GM21723 (cell line): ENCODE results near the gene PAK1IP1.
A peak's percentile ranks its signal among the peaks of the same experiment; 100 is the strongest.
"Not testable (repeated sequence)": the region's sequence is repeated elsewhere in the genome, so short reads cannot be mapped to it uniquely, and the experiment has no call there.

Experiments used
- ATAC-seq: cut with Tn5 transposase; IDR thresholded peaks from one replicate; pipeline ENCODE4 v1.9.1; 2021; ENCODE audit warnings: mild to moderate bottlenecking, moderate library complexity; ENCODE audit not compliant: unreplicated experiment

Gene PAK1IP1

DNA sequence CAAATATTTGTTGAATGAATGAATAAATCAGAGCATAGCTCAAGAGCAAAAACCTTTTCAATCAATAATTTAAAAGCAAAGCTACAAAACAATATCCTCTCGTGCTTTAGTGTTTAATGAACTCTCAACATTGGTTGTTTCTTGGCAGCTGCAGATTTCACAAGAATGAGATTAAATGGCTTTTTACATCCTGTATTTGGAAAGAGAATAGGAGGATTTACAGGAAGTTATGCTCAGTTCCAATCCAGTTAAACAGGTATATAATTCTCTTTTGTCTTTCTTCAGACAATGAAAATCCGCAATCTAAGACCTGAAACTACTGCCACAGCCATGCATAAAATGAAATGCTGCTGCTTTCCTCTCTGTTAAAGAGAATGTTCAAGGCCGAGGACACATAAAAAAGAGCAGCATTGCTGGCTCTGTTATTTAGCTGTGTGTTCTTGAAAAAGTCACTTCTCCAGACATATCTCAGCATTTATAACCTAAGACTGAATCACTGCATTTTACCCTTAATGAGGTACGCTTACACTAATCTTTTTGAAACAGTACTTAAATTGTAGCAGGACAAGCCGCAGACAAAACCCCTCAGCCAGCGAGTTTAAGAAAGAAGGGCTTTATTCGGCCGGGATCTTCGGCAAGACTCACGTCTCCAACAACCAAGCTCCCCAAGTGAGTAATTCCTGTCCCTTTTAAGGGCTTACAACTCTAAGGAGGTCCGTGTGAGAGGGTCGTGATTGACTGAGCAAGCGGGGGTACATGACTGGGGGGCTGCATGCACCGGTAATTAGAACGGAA, 3.9 kb upstream of the PAK1IP1 start:
- ATAC-seq = no peak

DNA sequence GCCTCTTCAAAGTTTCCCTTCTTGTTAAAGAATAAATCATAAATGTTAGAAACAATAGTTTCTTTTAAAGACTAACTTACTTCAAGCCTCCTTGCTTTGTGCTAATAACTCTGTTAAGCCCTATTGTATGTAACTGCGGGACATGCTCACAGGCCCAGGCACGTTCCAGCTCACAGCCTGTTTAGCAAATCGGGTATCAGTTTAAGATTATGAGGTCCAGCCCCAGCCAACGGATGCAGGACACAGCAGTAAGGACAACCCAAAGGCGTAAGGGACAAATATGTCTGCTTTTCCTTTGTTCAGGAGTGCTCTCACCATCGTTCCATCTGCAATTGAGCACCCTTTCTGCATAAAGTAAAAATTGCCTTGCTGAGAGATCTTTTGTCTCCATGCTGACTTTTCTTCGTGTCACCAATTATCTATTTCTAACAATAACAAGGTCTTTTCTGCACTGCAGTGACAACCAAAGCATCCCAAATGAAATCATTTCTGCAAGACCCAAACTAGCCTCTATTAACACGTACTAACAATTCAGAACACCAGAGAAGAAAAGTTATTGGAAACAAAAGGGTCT, 1.7 kb upstream of the PAK1IP1 start:
- no peak for ATAC-seq

DNA sequence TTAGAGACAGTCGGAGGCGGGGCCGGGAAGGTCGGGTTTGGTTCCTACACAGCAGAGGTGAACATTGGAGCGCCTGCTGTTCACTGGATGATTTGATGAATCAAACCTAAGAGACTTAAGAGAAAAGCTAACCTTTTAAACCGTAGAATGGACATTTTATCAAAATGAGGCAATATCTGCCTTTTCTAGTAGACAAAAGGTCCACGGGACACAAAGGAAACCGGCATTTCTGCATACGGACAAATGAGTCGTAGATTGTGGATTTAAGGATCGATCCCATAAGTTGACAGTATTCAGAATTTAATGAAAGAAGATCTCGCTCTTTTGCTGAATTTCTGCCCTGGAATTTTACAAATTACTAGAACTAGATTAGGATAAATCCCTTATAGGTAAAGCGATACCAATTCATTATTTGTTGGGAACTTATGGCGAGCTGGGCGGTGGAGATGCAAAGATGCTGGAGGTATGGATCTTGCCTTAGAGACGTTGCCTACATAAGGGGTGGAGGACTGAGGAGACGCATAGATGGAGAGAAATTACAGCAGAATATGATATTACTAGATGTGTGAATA, 400 bp downstream of the PAK1IP1 start:
- ATAC-seq = no peak

DNA sequence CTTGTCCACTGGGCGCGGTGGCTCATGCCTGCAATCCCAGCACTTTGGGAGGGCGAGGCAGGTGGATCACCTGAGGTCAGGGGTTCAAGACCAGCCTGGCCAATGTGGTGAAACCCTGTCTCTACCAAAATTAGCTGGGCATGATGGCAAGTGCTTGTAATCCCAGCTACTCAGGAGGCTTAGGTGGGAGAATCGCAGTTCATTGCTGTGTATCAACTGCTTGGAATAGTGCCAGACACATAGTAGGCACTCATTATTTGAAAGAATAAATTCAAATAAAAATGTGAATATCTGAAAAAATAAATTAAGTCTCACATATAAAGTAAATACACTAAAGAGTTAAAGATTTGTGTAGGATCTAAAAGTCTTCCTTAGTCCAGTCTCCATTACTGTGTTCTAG, 1.9 kb downstream of the PAK1IP1 start:
- ATAC-seq = no peak

DNA sequence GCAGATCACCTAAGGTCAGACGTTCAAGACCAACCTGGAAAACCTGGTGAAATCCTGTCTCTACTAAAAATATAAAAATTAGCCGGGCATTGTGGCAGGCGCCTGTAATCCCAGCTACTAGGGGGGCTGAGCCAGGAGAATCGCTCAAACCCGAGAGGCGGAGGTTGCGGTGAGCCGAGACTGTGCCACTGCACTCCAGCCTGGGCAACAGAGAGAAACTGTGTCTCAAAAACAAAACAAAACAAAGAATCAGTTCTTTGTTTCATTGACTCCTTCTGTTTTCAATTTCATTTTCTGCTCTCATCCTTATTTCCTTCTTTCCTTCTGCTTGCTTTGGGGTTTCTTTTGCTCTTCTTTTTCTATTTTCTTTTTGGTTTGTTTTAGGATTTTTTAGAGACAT, 19.2 kb downstream of the PAK1IP1 start:
- ATAC-seq = no peak

DNA sequence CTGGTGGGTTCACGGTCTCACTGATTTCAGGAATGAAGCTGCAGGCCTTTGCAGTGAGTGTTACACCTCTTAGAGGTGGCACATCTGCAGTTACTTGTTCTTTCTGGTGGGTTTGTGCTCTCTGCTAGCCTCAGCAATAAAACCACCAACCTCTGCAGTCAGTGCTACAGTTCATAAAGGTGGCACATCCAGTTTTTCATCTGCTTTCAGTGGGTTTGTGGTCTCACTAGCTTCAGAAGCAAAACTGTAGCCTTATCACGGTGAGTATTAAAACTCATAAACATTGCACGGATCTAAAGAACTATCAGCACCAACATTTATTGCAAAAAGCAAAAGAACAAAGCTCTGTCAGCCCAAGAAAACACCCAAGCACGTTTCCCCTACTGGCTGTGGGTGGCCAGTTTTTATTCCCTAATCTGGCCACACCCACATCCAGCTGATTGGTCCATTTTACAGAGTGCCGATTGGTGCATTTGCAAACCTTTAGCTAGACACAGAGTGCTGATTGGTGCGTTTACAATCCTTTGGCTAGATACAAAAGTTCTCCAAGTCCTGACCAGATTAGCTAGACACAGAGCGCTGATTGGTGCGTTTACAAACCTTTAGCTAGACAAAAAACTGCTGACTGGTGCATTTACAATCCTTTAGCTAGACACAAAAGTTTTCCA, 24.7 kb downstream of the PAK1IP1 start:
- no peak for ATAC-seq

DNA sequence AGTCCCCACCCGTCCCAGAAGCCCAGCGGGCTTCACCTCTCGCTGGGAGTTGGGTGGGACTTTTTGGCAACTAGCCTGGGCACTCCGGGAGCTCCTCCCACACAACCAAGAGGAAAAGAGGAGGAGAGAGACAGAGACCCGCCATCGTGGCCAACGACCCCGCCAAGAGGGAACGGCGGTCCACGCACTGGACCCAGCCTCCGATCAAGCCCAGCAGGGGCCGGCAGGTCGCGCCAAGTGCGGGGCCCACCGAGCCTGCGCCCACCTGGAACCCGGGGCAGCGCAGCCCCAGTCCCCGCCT, 25.1 kb downstream of the PAK1IP1 start:
- ATAC-seq = no peak

DNA sequence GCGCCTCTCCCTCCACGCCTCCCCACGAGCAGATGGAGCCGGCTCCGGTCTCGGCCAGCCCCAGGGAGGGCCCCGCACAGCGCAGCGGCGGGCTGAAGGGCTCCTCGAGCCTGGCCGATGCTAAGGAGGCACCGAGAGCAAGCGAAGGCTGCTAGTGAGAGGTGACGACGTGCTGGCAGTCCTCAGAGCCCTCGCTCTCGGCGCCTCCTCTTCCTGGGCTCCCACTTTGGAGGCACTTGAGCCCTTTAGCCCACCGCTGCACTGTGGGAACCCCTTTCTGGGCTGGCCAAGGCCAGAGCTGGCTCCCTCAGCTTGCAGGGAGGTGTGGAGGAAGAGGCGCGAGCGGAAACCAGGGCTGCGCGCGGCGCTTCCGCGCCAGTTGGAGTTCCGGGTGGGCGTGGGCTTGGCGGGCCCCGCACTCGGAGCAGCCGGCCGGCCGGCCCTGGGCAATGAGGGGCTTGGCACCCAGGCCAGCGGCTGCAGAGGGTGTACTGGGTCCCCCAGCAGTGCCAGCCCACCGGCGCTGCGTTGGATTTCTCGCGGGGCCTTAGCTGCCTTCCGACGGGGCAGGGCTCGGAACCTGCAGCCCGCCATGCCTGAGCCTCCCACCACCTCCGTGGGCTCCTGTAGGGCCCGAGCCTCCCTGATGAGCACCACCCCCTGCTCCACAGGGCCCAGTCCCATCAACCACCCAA, 25.6 kb downstream of the PAK1IP1 start:
- no peak for ATAC-seq

DNA sequence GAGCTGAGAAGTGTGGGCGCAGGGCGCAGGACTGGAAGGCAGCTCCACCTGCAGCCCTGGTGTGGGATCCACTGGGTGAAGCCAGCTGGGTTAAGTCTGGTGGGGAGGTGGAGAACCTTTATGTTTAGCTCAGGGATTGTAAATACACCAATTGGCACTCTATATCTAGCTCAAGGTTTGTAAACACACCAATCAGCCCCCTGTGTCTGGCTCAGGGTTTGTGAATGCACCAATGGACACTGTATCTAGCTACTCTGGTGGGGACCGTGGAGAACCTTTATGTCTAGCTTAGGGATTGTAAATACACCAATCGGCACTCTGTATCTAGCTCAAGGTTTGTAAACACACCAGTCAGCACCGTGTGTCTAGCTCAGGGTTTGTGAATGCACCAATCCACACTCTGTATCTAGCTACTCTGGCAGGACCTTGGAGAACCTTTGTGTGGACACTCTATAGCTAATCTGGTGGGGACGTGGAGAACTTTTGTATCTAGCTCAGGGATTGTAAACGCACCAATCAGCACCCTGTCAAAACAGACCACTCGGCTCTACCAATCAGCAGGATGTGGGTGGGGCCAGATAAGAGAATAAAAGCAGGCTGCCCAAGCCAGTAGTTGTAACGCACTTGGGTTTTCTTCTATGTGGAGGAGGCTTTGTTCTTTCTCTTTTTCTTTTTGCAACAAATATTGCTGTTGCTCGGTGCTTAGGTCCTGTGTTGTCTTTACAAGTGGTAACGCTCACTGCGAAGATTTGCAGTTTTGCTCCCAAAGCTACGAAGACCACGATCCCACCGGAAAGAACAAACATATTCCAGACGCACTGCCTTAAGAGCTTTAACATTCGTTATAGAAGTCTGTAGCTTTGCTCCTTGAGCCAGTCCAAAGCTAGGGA, 26.4 kb downstream of the PAK1IP1 start:
- ATAC-seq = not testable (repeated sequence)

DNA sequence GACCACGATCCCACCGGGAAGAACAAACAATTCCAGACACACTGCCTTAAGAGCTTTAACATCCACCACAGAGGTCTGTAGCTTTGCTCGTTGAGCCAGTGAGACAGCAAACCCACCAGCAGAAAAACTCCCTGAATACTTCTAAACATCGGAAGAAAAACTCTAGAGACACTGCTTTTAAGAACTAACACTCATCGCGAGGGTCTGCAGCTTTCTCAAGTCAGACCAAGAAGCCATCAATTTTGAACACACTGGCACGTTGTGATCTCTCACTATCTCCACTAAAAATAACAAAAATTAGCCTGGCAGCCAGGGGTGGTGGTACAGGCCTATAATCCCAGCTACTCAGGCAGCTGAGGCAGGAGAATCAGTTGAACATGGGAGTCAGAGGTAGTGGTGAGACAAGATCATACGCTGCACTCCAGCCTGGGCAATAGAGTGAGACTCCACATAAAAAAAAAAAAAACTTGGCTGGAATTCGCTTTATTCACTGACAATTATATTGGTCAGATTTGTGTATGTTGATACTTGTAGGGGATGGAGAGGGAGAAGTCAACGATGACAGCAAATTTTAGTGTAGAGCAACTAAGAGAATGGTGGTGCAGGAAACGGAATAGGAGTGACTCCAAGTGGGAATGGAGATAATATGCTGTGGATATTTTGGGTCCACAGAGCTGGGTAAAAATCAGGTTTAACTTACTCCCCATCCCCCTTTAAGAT, 27.2 kb downstream of the PAK1IP1 start:
- ATAC-seq = no peak

DNA sequence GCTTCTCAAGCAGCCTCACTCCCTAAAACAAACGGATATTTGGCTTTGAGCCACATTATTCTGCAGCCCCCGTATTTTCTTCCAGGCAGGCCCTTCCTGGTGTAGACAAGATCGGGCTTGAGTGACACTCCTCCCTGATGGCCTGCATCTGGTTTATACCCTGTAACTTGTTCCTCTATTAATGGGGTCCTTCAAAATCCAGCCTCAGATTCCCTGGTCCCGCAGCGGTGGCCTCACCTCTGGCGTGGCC, 27.7 kb downstream of the PAK1IP1 start:
- ATAC-seq = no peak

DNA sequence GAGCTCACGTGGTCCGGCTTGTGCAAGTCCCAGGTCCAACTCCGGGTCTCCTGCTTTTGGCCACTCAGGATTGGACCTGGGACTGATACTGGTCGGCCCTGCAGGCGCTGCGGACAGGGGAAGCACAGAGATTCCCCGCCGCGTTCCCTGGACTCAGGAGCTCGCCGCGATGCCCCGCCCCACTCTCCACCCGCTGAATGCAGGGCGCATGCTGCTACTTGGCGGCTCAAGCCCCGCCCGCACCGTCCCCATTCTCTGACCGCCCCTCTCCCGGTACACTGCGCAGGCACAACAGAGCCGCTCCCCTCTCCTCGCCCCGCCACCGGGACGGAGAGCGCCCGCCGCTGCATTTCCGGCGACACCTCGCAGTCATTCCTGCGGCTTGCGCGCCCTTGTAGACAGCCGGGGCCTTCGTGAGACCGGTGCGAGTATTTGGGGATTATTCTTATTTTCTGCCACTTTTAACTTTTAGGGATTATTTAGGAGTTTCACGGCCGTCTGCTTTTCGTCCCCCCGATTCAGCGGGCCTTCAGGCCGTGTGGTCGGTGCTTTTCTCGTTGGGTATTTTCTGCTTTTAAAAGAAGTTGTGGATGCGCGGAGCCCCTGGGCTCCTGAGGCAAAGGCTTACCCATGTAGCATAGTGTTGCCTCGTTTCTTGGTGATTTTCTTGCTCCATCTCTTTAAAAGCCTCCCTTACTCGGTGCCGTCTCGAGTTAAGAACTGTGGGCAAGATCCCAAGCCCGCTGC, 28.2 kb downstream of the PAK1IP1 start, which contains the start of gene TMEM14C:
Gene TMEM14C, plus strand, starts transcription at position 251 of the 747 bp plus-strand sequence. CDS start 1,544 bp downstream, outside the sequence.
- ATAC-seq = peak; percentile 99

DNA sequence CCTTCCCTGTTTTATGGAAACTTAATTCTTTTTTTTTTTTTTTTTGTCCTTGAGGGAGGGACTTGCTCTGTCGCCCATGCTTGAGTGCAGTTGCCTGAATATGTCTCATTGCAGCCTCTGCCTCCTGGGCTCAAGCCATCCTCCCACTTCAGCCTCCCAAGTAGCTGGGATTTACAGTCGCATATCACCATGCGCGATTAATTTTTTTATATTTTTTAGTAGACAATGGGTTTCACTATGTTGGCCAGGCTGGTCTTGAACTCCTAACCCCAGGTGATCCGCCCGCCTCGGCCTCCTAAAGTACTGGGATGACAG, 28.8 kb downstream of the PAK1IP1 start:
- no peak for ATAC-seq

DNA sequence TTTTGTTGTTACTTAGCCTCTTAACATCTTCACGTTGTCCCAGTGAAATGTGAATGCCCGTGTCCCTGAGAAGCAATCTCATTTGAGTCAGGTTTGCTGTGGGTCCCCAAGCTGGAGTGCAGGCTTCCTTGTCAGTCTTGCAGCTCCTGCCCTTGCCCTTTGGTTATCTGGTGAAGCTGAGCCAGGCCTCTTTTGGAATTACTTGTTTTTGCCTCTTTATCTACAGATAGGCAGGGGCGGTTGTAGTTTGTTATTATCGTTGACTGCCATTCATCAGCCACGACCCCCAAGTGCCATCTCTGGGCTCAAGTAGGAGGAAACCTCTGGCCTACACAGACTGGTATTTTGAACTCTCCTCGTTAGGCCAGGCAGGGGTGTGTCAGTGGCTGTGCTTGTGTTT, 30.3 kb downstream of the PAK1IP1 start:
- ATAC-seq = no peak

DNA sequence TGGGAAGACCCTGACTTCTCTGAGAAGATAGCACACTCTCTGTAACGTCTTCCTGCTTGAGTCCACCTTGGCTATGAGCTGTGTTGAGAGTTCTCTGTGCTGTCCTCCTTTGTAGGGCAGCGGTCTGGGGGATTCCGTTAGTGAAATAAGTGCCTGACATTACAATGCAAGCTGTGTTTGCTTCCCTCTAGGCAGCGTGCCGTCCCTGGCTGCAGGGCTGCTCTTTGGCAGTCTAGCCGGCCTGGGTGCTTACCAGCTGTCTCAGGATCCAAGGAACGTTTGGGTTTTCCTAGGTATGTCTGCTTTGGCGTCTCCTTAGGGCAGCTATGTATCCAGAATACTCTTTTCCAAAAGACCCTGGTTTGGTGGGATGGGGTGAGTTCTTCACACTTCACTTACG, 30.9 kb downstream of the PAK1IP1 start:
- no peak for ATAC-seq

DNA sequence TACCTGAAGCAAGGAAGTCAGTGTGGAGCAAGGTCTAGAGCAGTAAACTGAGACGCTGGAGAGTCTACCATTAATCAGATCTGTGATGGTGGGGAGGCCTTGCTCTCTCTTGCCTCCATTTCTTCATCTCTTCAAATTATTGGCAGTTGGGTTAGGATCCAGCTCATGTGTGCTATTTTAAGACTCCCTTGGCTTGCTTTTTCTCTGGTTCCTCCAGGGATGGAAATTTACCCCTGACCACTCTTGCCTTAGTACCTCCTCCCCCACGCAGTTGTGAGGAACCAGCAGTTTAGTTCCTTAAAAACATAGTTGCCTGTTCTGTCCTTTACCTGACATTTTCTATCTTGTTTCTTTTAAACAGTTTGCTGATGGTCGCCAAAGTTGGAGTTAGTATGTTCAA, 35.5 kb downstream of the PAK1IP1 start:
- no peak for ATAC-seq

DNA sequence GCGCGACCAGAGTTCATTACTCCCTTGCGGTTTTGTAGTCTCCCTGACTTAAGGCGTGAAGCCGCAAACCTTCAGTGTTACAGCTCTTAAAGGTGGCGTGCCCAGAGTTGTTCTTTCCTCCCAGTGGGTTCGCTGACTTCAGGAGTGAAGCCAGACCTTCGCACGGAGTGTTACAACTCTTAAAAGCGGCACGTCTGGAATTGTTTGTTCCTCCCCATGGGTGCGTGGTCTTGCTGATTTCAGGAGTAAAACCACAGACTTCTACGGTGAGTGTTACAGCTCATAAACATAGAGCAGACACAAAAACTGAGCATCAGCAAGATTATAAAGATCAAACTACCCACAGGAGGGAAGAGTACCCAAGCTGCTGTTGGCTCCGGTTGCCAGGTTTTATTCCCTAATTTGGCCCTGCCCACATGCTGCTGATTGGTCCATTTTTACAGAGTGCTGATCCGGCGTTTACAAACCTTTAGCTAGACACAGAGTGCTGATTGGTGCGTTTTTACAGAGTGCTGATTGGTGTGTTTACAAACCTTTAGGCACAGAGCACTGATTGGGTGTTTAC, 38.5 kb downstream of the PAK1IP1 start:
- ATAC-seq = no peak

DNA sequence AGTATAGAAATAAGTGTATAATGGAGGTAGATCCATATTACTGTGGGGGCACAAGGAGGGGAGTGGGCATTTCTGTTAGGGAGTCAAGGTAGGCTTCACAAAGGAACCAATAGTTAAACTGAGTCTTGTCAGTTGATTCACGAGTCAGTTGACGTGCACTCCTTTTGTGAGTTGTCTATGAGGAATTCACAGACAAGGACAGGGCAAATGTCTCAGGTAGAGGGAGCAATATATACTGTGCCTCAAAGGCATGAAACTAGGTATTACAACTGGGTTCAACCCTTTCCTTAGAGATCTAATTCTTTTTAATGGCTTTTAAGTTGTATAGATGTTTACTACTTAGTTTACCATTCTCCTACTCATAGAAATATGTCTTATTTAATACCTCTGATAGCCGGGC, 39.1 kb downstream of the PAK1IP1 start:
- ATAC-seq = no peak

DNA sequence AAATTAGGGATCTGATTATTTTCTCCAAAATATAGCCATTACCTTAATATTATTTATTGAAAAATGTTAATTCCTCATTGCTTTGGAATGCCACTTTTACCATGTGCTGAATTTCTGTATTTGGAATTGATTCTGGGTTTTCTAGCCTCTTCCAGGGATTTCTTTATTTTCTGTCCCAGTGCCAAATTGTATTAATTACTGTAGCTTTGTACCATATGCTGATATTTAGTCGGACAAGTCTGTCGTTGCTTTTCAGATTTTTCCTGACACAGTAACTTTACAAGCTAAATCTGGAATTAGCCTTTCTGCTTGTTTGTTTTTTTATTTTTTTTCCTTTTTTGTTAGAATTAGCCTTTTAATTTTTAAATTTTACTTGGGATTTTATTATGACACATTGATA, 42.0 kb downstream of the PAK1IP1 start:
- ATAC-seq = no peak
